Fibroblast of mammary gland (primary cell): ENCODE measurements around the gene MYO3B.

Source experiments
- DNase-seq: peaks from one replicate; pipeline ENCODE4 v3.0.0-alpha.2; 2010; ENCODE audit warnings: low read depth
- H3K4me3 ChIP-seq: 2 replicates; pipeline ENCODE4 v1.5.1; 2011; ENCODE audit warnings: low read depth, mild to moderate bottlenecking, low read length, moderate library complexity; ENCODE audit not compliant: control insufficient read depth
- TF ChIP-seq, protein P1 (sequence below): conservative IDR thresholded peaks from 2 replicates; pipeline ENCODE4 v1.5.1; 2011; ENCODE audit warnings: low read depth, low read length, inconsistent platforms; ENCODE audit not compliant: control insufficient read depth, insufficient read depth

The MYO3B gene

DNA sequence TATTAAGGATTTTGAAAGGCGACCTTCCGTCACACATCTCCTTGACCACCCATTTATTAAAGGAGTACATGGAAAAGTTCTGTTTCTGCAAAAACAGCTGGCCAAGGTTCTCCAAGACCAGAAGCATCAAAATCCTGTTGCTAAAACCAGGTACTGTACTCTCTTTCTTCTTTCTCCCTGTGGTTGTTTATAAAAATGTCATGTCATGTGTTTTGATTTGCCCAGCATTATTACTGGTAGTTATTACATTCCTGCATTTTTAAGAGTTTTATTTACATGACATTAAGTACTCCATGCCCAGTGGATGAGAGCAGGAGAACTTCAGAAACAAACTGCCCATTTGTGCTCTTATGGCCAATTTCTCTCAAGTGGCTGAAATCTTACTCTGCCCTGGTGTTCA, 191.3 kb downstream of the MYO3B start:
- TF ChIP-seq, protein P1, sequence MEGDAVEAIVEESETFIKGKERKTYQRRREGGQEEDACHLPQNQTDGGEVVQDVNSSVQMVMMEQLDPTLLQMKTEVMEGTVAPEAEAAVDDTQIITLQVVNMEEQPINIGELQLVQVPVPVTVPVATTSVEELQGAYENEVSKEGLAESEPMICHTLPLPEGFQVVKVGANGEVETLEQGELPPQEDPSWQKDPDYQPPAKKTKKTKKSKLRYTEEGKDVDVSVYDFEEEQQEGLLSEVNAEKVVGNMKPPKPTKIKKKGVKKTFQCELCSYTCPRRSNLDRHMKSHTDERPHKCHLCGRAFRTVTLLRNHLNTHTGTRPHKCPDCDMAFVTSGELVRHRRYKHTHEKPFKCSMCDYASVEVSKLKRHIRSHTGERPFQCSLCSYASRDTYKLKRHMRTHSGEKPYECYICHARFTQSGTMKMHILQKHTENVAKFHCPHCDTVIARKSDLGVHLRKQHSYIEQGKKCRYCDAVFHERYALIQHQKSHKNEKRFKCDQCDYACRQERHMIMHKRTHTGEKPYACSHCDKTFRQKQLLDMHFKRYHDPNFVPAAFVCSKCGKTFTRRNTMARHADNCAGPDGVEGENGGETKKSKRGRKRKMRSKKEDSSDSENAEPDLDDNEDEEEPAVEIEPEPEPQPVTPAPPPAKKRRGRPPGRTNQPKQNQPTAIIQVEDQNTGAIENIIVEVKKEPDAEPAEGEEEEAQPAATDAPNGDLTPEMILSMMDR = no peak
- DNase-seq = no peak
- H3K4me3 ChIP-seq = no peak overlapping the region

DNA sequence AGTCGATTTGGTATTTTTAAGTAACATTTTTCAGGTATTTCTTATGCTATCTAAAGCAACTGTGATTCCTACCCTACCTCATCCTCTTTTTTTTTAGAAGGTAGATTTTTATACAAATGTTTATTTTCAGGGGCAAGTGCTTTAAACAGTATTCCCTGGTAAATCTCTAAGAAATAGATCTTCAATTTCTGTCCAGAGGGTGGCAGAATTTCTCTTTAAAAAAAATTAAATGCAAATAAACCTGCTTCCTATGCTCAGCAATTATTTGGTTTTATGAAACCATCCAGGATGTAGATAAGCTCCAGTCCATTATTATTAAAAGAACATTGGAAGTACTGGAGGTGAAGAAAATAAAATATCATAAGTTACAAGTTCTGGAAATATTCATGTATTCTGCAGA, 191.9 kb downstream of the MYO3B start:
- TF ChIP-seq, protein P1 = no peak
- peak; percentile 37 for DNase-seq

DNA sequence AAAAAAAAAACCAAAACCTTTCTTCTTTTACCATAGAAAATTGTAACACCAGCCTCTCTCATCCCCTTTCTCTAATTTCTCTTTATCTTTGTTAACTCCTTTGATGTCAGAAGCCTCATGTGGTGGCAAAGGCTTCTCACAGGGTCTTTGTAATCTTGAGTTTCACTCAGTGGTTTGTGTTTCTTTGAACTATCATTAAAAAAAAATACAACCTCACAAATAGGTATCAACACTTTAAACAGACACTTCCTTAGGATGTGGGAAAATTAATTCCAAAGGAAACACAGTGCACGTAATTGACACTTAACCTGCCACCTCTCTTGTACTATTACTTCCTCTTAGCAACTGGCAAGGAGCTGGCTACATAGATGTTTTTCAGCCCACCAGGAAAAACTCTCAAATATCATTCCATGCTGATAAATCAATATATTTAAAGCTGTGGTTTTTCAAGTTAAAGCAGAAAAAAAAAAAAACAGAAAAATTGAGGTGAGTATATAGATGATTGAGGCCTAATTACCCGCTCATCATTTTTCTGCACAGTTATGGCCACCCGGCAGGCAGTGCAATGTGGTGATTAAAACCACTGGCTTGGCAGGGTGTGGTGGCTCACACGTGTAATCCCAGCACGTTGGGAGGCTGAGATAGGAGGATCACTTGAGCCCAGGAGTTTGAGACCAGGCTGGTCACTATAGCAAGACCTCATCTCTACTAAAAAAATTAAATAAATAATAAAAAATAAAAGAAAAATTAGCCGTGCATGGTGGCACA, 193.5 kb downstream of the MYO3B start:
- DNase-seq = no peak
- H3K4me3 ChIP-seq = no peak overlapping the region
- TF ChIP-seq, protein P1 = no peak

More for the DNA sequence above, 191.9 kb downstream of the MYO3B start:
- no peak overlapping the region for H3K4me3 ChIP-seq

DNA sequence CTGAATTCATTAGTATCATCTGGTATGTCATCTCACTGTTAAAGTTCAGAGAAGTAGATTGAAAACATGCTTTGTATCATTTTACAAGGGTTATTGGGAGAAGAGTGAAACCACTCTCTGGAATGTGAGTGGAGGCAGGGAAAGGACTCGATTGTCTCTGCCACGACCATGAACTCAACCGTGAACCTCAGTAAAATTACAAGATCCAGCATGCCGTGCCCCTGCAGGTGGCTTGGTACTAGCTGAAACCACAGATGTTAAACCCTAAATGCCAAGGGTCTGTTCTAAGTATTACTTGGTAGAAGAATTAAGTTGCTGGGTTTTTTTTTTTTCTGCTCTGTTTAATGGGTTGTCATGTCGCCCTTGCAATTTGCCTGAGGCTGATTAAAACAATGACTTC, 197.2 kb downstream of the MYO3B start:
- TF ChIP-seq, protein P1 = no peak
- no peak overlapping the region for H3K4me3 ChIP-seq
- no peak for DNase-seq

- TF ChIP-seq, protein P1 = peak; percentile 26
- H3K4me3 ChIP-seq = no peak overlapping the region
- no peak for DNase-seq
Observed at GRCh38 chr2:170377500-170378207, 199.7 kb downstream of the MYO3B start.

GRCh38 chr2:170380267-170380666, 202.3 kb downstream of the MYO3B start:
- no peak overlapping the region for H3K4me3 ChIP-seq
- TF ChIP-seq, protein P1 = no peak

GRCh38 chr2:170381678-170382077, 203.7 kb downstream of the MYO3B start:
- TF ChIP-seq, protein P1 = no peak
- no peak overlapping the region for H3K4me3 ChIP-seq
- DNase-seq = no peak

More at GRCh38 chr2:170380267-170380666, 202.3 kb downstream of the MYO3B start:
- DNase-seq = no peak
